ENCODE data around the gene ATP4B.

The ATP4B gene

GRCh38 chr13:113605461-113605860, 52.5 kb downstream of the ATP4B start:
- no peak for DNase-seq

GRCh38 chr13:113604186-113604585, 53.8 kb downstream of the ATP4B start:
- no peak for DNase-seq

GRCh38 chr13:113603116-113603710, 54.8 kb downstream of the ATP4B start:
- no peak for DNase-seq

- DNase-seq: no peak
These were observed 55.6 kb downstream of the ATP4B start for GRCh38 chr13:113602291-113602988.

GRCh38 chr13:113601166-113602070, 56.6 kb downstream of the ATP4B start:
- no peak for DNase-seq

GRCh38 chr13:113599391-113599790, 58.6 kb downstream of the ATP4B start:
- no peak for DNase-seq
